Measurements from ENCODE around the gene RO60. TPM values are rescaled to one million over a fixed set of nuclear protein-coding genes. Genes with fewer than 3 reads are reported as not detected.

The RO60 gene
- total and polyA plus RNA-seq, 2 donors (not counting 1 experiment from before 2014, with no cell fraction given) = 8.2 to 66.4 TPM

DNA sequence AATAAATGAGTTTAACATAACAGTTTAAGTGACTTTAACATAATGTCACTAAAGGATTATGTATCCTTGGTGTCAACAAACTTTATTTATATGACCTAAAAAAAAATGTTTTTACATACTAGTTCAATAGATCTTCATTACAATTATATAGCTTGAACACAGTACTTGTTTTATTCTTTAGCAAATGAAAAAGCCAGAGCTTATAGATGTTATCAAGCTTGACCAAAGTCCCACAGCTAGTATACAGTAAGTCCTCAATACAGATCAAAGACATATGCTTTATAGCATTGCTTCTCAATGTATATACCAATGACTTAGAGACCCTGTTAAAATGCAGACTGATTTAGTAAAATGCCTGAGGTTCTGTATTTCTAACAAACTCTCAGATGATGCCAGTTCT lies 42.6 kb upstream of the RO60 start:
- CTCF ChIA-PET = interaction anchor here (2.0 to 9.9 kb wide), 2 partner anchors 211 to 542 kb away, joined by 6 to 201 read pairs; partner anchors contain the start of gene RGS2

More for the DNA sequence above, 42.6 kb upstream of the RO60 start:
- POLR2A ChIA-PET = no interaction called here
- Histone ChIP-seq H3K79me2 (ENCODE audit: control insufficient read depth, insufficient read depth, low read length) (no peaks in the 10 kb centered on the region), H3K9me3 (ENCODE audit: control extremely low read depth in 1 of 3, control insufficient read depth in 2 of 3, insufficient read depth in 1 of 3, low read length in 2 of 3) (peaks cover 0 to 1% (median 0%) of the 10 kb centered on the region in 3 donors), H2AFZ (ENCODE audit: insufficient read depth, low read depth, low read length, poor library complexity, severe bottlenecking) (no peak overlapping the region), H3K4me2 (replicated peaks; ENCODE audit: low read depth, low read length, poor library complexity, severe bottlenecking) (no peak overlapping the region), H3K4me1 (ENCODE audit: control insufficient read depth in 2 of 2, insufficient read depth in 2 of 2, low read length in 2 of 2) (no peaks in the 10 kb centered on the region), H4K20me1 (ENCODE audit: control insufficient read depth, insufficient read depth, low read length, poor library complexity, severe bottlenecking) (no peaks in the 10 kb centered on the region), H3K27me3 (replicated peaks in 1 of 4; ENCODE audit: control extremely low read depth in 1 of 4, control insufficient read depth in 3 of 4, insufficient read depth in 4 of 4, low read length in 3 of 4) (no peaks in the 10 kb centered on the region), H3K27ac (ENCODE audit: low read length in 2 of 2) (no peak overlapping the region), H3K4me3 (ENCODE audit: control extremely low read depth in 1 of 5, extremely low read depth in 1 of 5, insufficient read depth in 1 of 5, low read depth in 2 of 5, low read length in 4 of 5) (no peak overlapping the region), H3K36me3 (replicated peaks in 1 of 2; ENCODE audit: control extremely low read depth in 1 of 2, control insufficient read depth in 1 of 2, extremely low read depth in 1 of 2, insufficient read depth in 2 of 2, low read length in 1 of 2) (peaks cover 2 to 3% of the 10 kb centered on the region in 2 experiments), H3K9ac (ENCODE audit: low read length) (no peak overlapping the region)
- Mint-ChIP-seq H3K27ac (no peak overlapping the region), H3K27me3 (no peaks in the 10 kb centered on the region), H3K4me1 (no peaks in the 10 kb centered on the region), H3K4me3 (no peak overlapping the region), H3K9me3 (ENCODE audit: insufficient read depth) (no peaks in the 10 kb centered on the region)
- intact Hi-C loops (cut with micrococcal nuclease) = loop anchor here (10.0 kb wide), 2 partner anchors 72 to 402 kb away; no protein-coding TSS in a partner anchor
- DNase-seq = no peak
- TF ChIP-seq EZH2 (IDR thresholded peaks at IDR 0.05; ENCODE audit: borderline replicate concordance, insufficient read depth, low read depth, low read length, poor library complexity, severe bottlenecking) = no peak
- TF ChIP-seq CTCF (IDR thresholded peaks at IDR 0.05) = no peak
- ATAC-seq (ENCODE audit: low read depth) = no peak
